HG02852 (cell line): ENCODE measurements around the gene CCNF.
"Not testable (repeated sequence)": the region's sequence is repeated elsewhere in the genome, so short reads cannot be mapped to it uniquely, and the experiment has no call there.

Experiments used
- ATAC-seq: cut with Tn5 transposase; IDR thresholded peaks from one replicate; pipeline ENCODE4 v1.9.1; 2021; ENCODE audit warnings: mild to moderate bottlenecking, moderate library complexity; ENCODE audit not compliant: unreplicated experiment

The CCNF gene

GRCh38 chr16:2428051-2428783, 1.0 kb upstream of the CCNF start:
- peak; percentile 30 for ATAC-seq

GRCh38 chr16:2428784-2429033, 538 bp upstream of the CCNF start:
- ATAC-seq = no peak

DNA sequence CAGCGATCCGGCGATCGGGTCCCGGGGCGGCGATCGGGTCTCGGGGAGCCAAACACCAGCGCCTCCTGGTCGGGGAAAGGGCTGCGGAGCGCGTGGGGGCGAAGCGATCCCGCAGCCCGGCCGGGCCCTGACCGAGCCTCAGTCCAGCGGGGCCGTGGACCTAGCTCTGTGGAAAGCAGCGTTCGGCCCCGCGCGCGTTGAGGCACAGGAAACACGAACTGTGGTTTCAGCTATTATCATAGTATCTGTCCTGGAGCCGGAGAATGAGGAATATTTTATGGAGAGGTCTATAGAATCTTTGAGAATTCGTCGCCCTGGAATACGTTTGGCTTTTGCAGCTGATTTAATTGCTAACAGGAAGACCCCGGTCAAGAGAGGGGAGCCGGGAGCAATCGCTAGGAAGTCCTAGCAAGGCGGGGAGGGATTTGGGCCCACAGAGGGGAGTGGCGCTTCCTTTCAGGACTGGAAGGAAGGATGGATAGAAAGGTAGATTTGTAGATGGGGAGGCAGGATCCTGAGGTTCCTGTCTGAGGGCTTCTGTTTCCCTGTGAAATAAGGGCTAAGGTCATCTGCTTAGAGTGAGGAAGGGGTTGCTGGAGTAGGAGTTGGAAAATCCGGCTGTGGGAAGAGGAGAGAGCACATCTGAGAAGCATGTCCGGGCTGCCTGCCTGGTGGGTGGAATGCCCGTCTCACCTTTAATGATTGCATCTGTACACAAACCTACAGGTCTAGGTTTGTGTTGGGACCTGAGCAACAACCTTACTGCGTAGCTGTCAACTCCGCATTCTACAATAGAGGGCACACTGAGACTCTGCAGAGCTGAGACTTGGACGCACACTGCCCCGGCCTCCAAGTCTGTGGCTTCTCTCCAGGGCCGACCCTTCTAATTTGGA, 770 bp downstream of the CCNF start:
- ATAC-seq = no peak

DNA sequence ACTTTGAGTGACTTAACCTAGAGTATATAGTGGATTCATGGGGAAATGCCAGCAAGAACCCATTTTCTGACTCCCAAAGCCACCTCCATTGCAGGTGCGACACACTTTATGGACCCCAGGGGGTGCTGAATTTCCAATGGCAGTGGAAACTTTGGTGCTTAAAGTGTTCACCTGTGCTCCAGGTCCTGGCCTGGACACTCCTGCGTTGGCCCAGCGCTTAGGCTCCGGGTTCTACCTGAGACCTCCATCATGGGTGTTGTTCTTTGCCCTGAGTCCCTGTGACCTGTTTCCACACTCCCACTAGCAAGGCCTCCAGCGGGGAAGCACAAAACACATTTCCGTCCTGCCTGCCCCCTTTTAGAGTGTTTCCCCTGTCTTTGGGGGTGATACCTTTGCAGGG, 3.0 kb downstream of the CCNF start:
- ATAC-seq = no peak

DNA sequence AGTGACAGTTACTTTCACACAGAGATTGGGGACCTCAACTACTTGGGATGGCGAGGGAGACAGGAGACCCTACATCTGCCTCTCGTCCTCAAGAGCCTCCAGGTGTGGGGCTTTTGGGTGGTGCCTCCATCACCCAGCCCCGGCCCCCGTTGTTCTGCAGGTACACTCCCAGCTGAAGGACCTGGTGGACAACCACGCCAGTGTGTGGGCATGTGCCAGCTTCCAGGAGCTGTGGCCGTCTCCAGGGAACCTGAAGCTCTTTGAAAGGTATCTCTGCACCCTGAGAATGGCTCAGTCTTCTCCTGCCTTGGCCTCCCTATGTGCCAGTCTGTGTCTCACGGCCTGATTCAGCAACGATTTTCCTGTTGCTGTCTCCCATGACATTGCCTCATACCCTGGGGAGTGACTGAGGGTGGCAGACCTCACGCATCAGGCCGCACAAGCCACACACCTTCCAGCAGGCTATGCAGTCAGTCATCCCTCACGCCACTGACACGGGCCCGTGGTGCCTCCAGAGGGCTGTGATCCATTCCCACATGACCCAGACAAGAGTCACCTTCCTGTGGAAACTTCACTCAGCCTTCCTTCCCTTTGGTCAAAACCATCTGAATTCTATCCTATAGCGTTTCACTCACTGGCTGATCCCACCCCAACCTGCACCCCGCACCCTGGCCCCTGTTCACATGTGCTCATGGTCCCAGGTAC, 3.7 kb downstream of the CCNF start:
- ATAC-seq = no peak

- ATAC-seq = not testable (repeated sequence)
Measured at GRCh38 chr16:2435236-2435635, 6.0 kb downstream of the CCNF start.

DNA sequence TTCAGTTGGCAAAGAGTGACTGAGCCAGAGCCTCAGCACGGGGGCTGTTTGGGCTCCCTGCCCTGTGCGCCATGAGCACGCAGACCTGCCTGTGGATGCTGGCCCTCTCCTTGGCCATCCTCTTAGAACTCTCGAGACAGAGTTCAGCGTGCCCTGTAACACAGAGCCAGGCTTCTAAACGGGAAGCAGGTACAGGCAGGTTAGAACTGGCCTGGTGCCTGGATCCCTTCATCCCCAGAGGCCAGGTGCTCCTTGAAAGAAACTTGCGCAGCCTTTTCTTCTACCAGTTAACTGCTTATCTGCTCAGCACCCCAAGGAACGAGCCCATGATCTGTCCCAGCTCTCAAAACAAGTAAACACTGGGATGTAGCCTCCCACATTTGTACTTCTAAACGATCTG, 6.9 kb downstream of the CCNF start:
- ATAC-seq = no peak

DNA sequence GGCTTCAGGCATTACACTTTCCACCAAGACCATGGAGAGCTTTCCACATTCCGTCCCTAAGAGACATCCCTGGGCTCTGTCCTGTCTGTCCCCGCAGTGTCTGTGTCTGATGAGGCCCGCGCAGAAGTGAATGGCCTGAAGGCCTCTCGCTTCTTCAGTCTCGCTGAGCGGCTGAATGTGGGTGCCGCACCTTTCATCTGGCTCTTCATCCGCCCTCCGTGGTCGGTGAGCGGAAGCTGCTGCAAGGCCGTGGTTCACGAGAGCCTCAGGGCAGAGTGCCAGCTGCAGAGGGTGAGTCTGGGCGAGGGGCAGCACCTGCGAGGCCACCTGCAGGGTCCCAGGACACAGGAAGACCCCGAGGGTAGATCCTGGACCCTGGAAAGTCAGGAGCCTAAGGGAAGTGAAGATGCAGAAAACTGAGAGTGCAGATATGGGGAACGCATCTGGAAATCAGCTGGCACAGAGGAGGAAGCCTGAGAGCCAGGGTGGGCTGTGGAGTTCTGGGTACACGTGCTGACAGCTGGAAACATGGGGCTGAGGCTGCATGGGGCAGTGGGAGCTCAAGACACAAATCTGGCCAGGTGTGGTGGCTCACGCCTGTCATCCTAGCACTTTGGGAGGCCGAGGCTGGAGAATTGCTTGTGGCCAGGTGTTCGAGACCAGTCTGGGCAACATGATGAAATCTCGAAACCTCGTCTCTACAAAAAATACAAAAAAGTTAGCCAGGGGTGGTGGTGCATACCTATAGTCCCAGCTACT, 8.0 kb downstream of the CCNF start:
- no peak for ATAC-seq

DNA sequence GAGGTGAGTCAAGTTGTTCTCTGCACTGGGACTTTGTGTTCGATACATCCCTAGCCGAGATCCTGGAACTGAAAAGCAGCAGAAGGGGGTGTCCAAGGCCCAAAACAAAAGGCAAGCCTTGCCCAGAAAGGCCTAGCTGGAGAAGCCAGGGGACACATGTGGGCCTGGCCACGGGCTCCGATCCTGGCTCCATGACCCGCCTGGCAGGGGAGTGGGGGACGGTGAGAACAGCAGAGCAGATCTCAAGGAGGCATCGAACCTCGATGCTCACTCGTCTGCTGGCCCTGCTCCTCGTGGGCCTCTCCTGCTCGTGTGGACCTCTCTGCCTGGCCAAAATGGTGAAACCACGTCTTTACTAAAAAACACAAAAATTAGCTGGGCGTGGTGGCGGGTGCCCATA, 8.9 kb downstream of the CCNF start:
- no peak for ATAC-seq

DNA sequence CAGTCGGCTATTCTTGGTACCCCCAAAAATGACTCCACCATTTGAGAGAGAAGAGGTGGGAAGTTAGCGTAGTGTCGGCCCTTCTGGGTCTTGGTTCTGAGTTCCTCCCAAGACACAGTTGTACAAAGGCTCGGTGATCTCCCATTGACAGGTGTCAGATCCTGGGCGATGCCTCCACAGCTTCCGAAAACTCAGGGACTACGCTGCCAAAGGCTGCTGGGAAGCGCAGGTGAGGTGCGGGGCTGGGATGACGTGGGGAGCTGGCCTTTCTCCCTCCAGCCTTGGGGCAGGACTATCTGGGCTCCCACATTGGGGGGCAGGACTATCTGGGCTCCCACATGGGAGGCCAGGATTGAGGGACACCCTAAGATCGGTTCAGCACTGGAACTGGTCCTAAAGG, 10.4 kb downstream of the CCNF start:
- no peak for ATAC-seq

- ATAC-seq = not testable (repeated sequence)
Measured at GRCh38 chr16:2441143-2441804, 12.0 kb downstream of the CCNF start.

DNA sequence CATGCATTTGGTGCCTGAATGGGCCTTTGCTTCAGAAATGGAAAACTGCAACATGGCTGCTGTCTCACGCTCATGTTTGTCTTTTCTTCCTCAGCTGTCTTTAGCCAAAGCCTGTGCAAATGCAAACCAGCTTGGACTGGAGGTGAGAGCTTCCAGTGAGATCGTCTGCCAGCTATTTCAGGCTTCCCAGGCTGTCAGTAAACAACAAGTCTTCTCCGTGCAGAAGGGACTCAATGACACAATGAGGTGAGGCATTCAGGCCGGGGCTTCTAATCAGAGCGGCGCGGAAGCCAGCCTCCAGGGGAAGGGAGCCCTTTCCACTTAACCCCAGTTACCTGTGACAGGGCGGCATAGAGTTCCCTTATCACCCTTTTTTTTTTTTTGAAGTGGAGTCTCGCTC, 14.3 kb downstream of the CCNF start:
- ATAC-seq = no peak

GRCh38 chr16:2447920-2448583, 18.8 kb downstream of the CCNF start:
- no peak for ATAC-seq

GRCh38 chr16:2449118-2449517, 19.9 kb downstream of the CCNF start:
- no peak for ATAC-seq

DNA sequence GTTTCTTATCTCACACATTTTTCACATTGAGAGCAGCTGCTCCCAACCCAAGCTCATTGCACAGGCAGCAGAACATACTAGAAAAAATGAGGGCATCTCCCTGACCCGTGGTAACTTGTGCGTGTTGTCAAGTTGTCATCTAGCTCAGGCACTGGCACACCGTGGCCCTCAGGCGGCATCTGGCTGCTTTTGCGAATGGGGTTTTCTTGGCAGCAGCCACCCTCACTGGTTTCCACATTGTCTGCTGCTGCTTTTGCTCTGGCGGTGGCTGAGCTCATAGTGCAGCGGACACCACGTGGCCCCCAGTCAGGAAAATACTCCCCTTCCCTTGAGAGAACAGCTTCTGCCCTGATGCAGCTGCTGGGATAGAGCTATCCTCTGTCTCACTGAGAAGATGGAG, 21.3 kb downstream of the CCNF start:
- ATAC-seq = no peak

DNA sequence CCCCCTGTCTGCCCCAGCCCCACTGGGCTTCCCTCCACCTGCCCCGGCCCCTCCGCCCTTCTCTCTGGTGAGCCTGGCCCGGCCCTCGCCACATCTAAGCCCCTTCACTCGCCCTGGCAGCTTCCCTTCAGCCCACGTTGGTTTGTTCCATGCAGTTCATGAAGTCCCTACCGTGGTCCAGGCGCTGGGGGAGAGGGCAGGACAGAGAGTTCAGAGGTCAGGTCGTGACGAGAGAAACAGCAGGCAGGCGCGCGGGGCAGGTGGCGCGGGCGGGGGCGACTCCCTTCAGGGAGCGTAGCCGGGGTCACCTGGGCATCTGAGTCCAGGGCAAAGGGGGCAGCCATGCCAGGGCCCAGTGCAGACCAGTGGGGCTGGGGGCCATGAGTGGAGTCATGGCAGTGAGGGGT, 21.7 kb downstream of the CCNF start:
- no peak for ATAC-seq

- ATAC-seq = no peak
Measured at GRCh38 chr16:2451851-2452320, 22.6 kb downstream of the CCNF start.

DNA sequence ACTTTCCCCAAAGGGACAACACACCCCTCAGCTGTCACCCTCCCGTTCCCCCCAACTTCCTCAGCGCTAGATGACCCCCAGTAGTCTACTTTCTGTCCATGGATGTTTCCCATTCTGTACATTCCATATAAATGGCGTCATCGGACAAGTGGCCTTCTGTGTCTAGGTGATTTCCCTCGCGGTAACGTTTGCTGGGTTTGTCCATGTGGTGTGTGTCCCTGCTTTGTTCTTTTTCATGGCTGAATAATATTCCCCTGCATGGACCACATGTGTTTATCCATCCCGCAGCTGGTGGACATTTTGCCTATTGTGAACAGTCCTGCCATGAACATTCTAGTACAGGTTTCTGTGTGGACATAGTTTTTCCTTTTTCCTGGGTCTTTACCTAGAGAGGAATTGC, 23.4 kb downstream of the CCNF start:
- no peak for ATAC-seq

GRCh38 chr16:2455081-2455845, 26.0 kb downstream of the CCNF start:
- ATAC-seq = no peak
